Liver (tissue), 9 donors: ENCODE results near the gene ALKBH5. TPM values are rescaled to one million over a fixed set of nuclear protein-coding genes. Genes with fewer than 3 reads are reported as not detected.

Experiments
- DNase-seq: peaks from one replicate; pipeline ENCODE4 v3.0.0-alpha.2; 2017; ENCODE audit warnings: low spot score
- H3K27ac ChIP-seq, 2 donors: one replicate each; pipeline ENCODE4 v1.7.0; 2013; ENCODE audit warnings: inconsistent platforms in 2 of 2, low read length in 2 of 2, control low read depth in 1 of 2, low read depth in 1 of 2, mild to moderate bottlenecking in 1 of 2
- H3K27me3 ChIP-seq, 4 donors: one replicate each; pipeline versions ENCODE4 v1.6.1 to v1.7.0; 2013; ENCODE audit warnings: low read length in 3 of 4, inconsistent platforms in 1 of 4, mild to moderate bottlenecking in 1 of 4, moderate library complexity in 1 of 4; ENCODE audit not compliant: control insufficient read depth in 4 of 4, insufficient read depth in 4 of 4
- H3K36me3 ChIP-seq, 4 donors: one replicate each; pipeline versions ENCODE4 v1.6.1 to v1.7.0; 2013; ENCODE audit warnings: low read length in 3 of 4, mild to moderate bottlenecking in 3 of 4, low read depth in 1 of 4, moderate library complexity in 1 of 4; ENCODE audit not compliant: control insufficient read depth in 4 of 4, insufficient read depth in 3 of 4
- H3K4me1 ChIP-seq, 4 donors: one replicate each; pipeline versions ENCODE4 v1.6.1 to v1.7.0; 2013; ENCODE audit warnings: low read length in 3 of 4, mild to moderate bottlenecking in 3 of 4, moderate library complexity in 1 of 4; ENCODE audit not compliant: control insufficient read depth in 4 of 4, insufficient read depth in 4 of 4
- H3K4me3 ChIP-seq, 3 donors: one replicate each; pipeline versions ENCODE4 v1.6.1 to v1.7.0; 2013; ENCODE audit warnings: low read length in 3 of 3, control low read depth in 1 of 3, low read depth in 1 of 3, mild to moderate bottlenecking in 1 of 3
- H3K9ac ChIP-seq, 2 donors: one replicate each; pipeline ENCODE4 v1.7.0; 2013; ENCODE audit warnings: low read length in 2 of 2, mild to moderate bottlenecking in 2 of 2, moderate library complexity in 2 of 2, control low read depth in 1 of 2, low read depth in 1 of 2
- H3K9me3 ChIP-seq, 4 donors: one replicate each; pipeline versions ENCODE4 v1.6.1 to v1.7.0; 2013; ENCODE audit warnings: low read length in 3 of 4; ENCODE audit not compliant: control insufficient read depth in 4 of 4
- ATF3 ChIP-seq: IDR thresholded peaks from 2 replicates; pipeline ENCODE4 v1.6.1; 2016; ENCODE audit warnings: antibody characterized with exemption
- EGR1 ChIP-seq, 2 donors: IDR thresholded peaks; 2 replicates each; pipeline ENCODE4 v1.6.1; 2016 to 2018; ENCODE audit warnings: antibody characterized with exemption in 2 of 2, low read depth in 2 of 2
- FOXA1 ChIP-seq: IDR thresholded peaks from 2 replicates; pipeline ENCODE4 v1.6.1; 2016; ENCODE audit warnings: antibody characterized with exemption
- FOXA2 ChIP-seq: IDR thresholded peaks from 2 replicates; pipeline ENCODE4 v1.6.1; 2016; ENCODE audit warnings: antibody characterized with exemption
- GABPA ChIP-seq, 2 donors: IDR thresholded peaks in 1 of 2; conservative IDR thresholded peaks in 1 of 2; 2 replicates each; pipeline ENCODE4 v1.6.1; 2016; ENCODE audit warnings: antibody characterized with exemption in 2 of 2, mild to moderate bottlenecking in 1 of 2, moderate library complexity in 1 of 2
- HNF4A ChIP-seq, 2 donors: conservative IDR thresholded peaks; 2 replicates each; pipeline ENCODE4 v1.6.1; 2016; ENCODE audit warnings: antibody characterized with exemption in 2 of 2, mild to moderate bottlenecking in 2 of 2
- HNF4G ChIP-seq: IDR thresholded peaks from 2 replicates; pipeline ENCODE4 v1.6.1; 2016; ENCODE audit warnings: antibody characterized with exemption
- JUND ChIP-seq, 2 donors: IDR thresholded peaks; 2 replicates each; pipeline ENCODE4 v1.6.1; 2016; ENCODE audit warnings: antibody characterized with exemption in 2 of 2
- MAX ChIP-seq: IDR thresholded peaks from 2 replicates; pipeline ENCODE4 v1.6.1; 2016; ENCODE audit warnings: antibody characterized with exemption
- NR2F2 ChIP-seq: IDR thresholded peaks from 2 replicates; pipeline ENCODE4 v1.6.1; 2016; ENCODE audit warnings: antibody characterized with exemption
- RAD21 ChIP-seq, 2 donors: IDR thresholded peaks; 2 replicates each; pipeline ENCODE4 v1.6.1; 2016; ENCODE audit warnings: antibody characterized with exemption in 2 of 2, mild to moderate bottlenecking in 2 of 2
- RXRA ChIP-seq, 2 donors: IDR thresholded peaks; 2 replicates each; pipeline ENCODE4 v1.6.1; 2017 to 2018; ENCODE audit warnings: antibody characterized with exemption in 2 of 2, mild to moderate bottlenecking in 1 of 2
- SP1 ChIP-seq: IDR thresholded peaks from 2 replicates; pipeline ENCODE4 v1.6.1; 2018; ENCODE audit warnings: antibody characterized with exemption, mild to moderate bottlenecking
- TAF1 ChIP-seq: conservative IDR thresholded peaks from 2 replicates; pipeline ENCODE4 v1.6.1; 2016; ENCODE audit warnings: antibody characterized with exemption, mild to moderate bottlenecking
- YY1 ChIP-seq: IDR thresholded peaks from 2 replicates; pipeline ENCODE4 v1.6.1; 2016; ENCODE audit warnings: antibody characterized with exemption, mild to moderate bottlenecking
- WGBS: extraction: QIAGEN DNeasy Blood & Tissue Kit; methylation state at CpG from one replicate; pipeline ENCODE4 v1.1.7; 2013; 5-methylcytosine and 5-hydroxymethylcytosine counted together
- polyA plus RNA-seq, 2 donors: library from polyadenylated mRNA; stranded (reverse) in 1 of 2; unstranded in 1 of 2; fragments of 200-250 nt in 1 of 2; fragments of >200 nt in 1 of 2; fragmentation: Nextera tagmentation in 1 of 2; extraction: Ambion mirVana in 1 of 2; gene quantifications; one replicate each; pipeline versions ENCODE4 v1.2.1 to v1.2.3, GENCODE V29; 2013 to 2015
- total RNA-seq, 2 donors: library from RNA; depleted of rRNA; stranded (reverse); fragments of >200 nt; gene quantifications; one replicate each; pipeline ENCODE4 v1.2.3, GENCODE V29; 2014
- TF ChIP-seq, protein P1 (sequence below): IDR thresholded peaks from 2 replicates; pipeline ENCODE4 v1.6.1; 2016; ENCODE audit warnings: antibody characterized with exemption
- TF ChIP-seq, protein P2 (sequence below): IDR thresholded peaks from 2 replicates; pipeline ENCODE4 v1.6.1; 2016; ENCODE audit warnings: antibody characterized with exemption, mild to moderate bottlenecking
- TF ChIP-seq, protein P3 (sequence below): fragments of 150-350 bp; IDR thresholded peaks from 2 replicates; pipeline ENCODE4 v1.5.1; 2017; ENCODE audit warnings: improper control_type of control experiment, low read depth, low read length; ENCODE audit not compliant: missing input control
- donor health status: healthy.
- donor health status: healthy.
- donor health status: healthy.
- donor health status: healthy.
- donor health status: healthy.

Gene ALKBH5
- total and polyA plus RNA-seq, 4 donors: 30.5 to 67.8 (median 46.3) TPM

DNA sequence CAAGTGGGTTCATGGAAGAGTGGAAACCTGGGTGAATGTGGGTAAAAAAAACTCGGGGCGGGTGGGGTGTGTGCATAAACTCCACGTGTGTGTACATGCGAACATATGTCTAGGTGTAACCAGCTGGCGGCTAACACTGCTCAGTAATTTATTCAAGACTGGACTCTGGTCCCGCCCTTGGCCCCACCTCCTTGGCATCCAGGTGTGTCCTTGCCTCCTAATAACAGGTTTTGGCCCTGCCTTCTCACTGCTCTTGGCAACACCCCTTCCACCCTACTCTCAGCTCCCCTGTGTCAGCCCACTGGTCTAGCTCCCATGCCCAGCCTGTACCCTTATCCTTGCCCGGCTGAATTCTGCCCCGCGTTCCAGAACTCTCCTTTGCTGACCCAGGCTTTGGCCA, 66.6 kb downstream of the ALKBH5 start:
- DNase-seq: no peak
- Histone ChIP-seq H3K4me1 (peaks cover 0 to 7% (median 0%) of the 10 kb centered on the region in 4 donors), H3K4me3 (no peak overlapping the region), H3K9ac (no peak overlapping the region), H3K27ac (no peak overlapping the region), H3K36me3 (peaks cover 32 to 65% (median 50%) of the 10 kb centered on the region in 4 donors), H3K27me3 (no peaks in the 10 kb centered on the region), H3K9me3 (no peaks in the 10 kb centered on the region)
- TF ChIP-seq RXRA (IDR thresholded peaks at IDR 0.05): no peak
- no peak for TF ChIP-seq HNF4G
- TF ChIP-seq EGR1 (IDR thresholded peaks at IDR 0.05; ENCODE audit: low read depth in 2 of 2): no peak
- no peak for TF ChIP-seq RAD21 (IDR thresholded peaks at IDR 0.05)
- TF ChIP-seq MAX: no peak
- TF ChIP-seq SP1: no peak
- TF ChIP-seq FOXA2: no peak
- no peak for TF ChIP-seq FOXA1
- TF ChIP-seq, protein P1, sequence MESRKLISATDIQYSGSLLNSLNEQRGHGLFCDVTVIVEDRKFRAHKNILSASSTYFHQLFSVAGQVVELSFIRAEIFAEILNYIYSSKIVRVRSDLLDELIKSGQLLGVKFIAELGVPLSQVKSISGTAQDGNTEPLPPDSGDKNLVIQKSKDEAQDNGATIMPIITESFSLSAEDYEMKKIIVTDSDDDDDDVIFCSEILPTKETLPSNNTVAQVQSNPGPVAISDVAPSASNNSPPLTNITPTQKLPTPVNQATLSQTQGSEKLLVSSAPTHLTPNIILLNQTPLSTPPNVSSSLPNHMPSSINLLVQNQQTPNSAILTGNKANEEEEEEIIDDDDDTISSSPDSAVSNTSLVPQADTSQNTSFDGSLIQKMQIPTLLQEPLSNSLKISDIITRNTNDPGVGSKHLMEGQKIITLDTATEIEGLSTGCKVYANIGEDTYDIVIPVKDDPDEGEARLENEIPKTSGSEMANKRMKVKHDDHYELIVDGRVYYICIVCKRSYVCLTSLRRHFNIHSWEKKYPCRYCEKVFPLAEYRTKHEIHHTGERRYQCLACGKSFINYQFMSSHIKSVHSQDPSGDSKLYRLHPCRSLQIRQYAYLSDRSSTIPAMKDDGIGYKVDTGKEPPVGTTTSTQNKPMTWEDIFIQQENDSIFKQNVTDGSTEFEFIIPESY: no peak
- TF ChIP-seq JUND (IDR thresholded peaks at IDR 0.05): no peak
- no peak for TF ChIP-seq ATF3
- no peak for TF ChIP-seq HNF4A (conservative IDR thresholded peaks at IDR 0.05)
- TF ChIP-seq TAF1: no peak
- TF ChIP-seq, protein P2, sequence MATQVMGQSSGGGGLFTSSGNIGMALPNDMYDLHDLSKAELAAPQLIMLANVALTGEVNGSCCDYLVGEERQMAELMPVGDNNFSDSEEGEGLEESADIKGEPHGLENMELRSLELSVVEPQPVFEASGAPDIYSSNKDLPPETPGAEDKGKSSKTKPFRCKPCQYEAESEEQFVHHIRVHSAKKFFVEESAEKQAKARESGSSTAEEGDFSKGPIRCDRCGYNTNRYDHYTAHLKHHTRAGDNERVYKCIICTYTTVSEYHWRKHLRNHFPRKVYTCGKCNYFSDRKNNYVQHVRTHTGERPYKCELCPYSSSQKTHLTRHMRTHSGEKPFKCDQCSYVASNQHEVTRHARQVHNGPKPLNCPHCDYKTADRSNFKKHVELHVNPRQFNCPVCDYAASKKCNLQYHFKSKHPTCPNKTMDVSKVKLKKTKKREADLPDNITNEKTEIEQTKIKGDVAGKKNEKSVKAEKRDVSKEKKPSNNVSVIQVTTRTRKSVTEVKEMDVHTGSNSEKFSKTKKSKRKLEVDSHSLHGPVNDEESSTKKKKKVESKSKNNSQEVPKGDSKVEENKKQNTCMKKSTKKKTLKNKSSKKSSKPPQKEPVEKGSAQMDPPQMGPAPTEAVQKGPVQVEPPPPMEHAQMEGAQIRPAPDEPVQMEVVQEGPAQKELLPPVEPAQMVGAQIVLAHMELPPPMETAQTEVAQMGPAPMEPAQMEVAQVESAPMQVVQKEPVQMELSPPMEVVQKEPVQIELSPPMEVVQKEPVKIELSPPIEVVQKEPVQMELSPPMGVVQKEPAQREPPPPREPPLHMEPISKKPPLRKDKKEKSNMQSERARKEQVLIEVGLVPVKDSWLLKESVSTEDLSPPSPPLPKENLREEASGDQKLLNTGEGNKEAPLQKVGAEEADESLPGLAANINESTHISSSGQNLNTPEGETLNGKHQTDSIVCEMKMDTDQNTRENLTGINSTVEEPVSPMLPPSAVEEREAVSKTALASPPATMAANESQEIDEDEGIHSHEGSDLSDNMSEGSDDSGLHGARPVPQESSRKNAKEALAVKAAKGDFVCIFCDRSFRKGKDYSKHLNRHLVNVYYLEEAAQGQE: no peak
- no peak for TF ChIP-seq NR2F2
- TF ChIP-seq GABPA (IDR thresholded peaks at IDR 0.05 in 1 of 2, conservative IDR thresholded peaks at IDR 0.05 in 1 of 2): no peak
- no peak for TF ChIP-seq YY1
- TF ChIP-seq, protein P3, sequence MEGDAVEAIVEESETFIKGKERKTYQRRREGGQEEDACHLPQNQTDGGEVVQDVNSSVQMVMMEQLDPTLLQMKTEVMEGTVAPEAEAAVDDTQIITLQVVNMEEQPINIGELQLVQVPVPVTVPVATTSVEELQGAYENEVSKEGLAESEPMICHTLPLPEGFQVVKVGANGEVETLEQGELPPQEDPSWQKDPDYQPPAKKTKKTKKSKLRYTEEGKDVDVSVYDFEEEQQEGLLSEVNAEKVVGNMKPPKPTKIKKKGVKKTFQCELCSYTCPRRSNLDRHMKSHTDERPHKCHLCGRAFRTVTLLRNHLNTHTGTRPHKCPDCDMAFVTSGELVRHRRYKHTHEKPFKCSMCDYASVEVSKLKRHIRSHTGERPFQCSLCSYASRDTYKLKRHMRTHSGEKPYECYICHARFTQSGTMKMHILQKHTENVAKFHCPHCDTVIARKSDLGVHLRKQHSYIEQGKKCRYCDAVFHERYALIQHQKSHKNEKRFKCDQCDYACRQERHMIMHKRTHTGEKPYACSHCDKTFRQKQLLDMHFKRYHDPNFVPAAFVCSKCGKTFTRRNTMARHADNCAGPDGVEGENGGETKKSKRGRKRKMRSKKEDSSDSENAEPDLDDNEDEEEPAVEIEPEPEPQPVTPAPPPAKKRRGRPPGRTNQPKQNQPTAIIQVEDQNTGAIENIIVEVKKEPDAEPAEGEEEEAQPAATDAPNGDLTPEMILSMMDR: no peak
- WGBS: 88% methylated on average over 9 of the region's 9 CpGs
